HepG2 (cell line): ENCODE measurements around the gene ESRRB. TPM values are rescaled to one million over a fixed set of nuclear protein-coding genes. Genes with fewer than 3 reads are reported as not detected.

Experiments
- ATAC-seq: fragments of 200-7000 bp; cut with Tn5 transposase; 3 replicates; pipeline ENCODE4 v1.9.1; 2020; ENCODE audit warnings: mild to moderate bottlenecking, moderate library complexity
- BruUV-seq: library from RNA; stranded (reverse); fragments of 400-500 nt; replicated peaks from 2 replicates; lab custom pipeline; 2021; lab: Mats Ljungman, UMichigan
- CTCF ChIA-PET: fragments of 300-600 bp; formaldehyde crosslinking; extraction: SDS; loops from one replicate; lab custom pipeline; 2021; ENCODE audit warnings: low total read pairs, inconsistent platforms, low intra/inter-chr PET ratio; lab: Yijun Ruan, JAX
- POLR2A ChIA-PET: fragments of 350-600 bp; sonication (Branson Sonifier 250); formaldehyde crosslinking; loops from one replicate; lab custom pipeline; 2020; ENCODE audit warnings: antibody characterized with exemption, inconsistent platforms; lab: Yijun Ruan, JAX
- DNase-seq: peaks from one replicate; pipeline ENCODE4 v3.0.0-alpha.2; 2015; ENCODE audit warnings: low spot score
- FAIRE-seq: peaks from 3 replicates; lab custom pipeline; 2011; peaks lifted over from hg19 to GRCh38; lab: Jason Lieb, UNC
- H2AFZ ChIP-seq: one replicate; pipeline ENCODE4 v1.6.1; 2011; ENCODE audit warnings: low read length, inconsistent platforms
- H3K27ac ChIP-seq: fragments of 300-600 bp; 3 replicates; pipeline ENCODE4 v1.8.0; 2011; ENCODE audit warnings: mixed run types, mild to moderate bottlenecking, mixed read lengths, low read length, inconsistent platforms; ENCODE audit not compliant: insufficient read depth; ENCODE audit errors: extremely low read length
- H3K27me3 ChIP-seq, 2 experiments: fragments of 200-600 bp in 1 of 2; 2 replicates in 1 of 2; 3 replicates in 1 of 2; pipeline versions ENCODE4 v1.6.0 to v1.8.0; 2011; ENCODE audit warnings: low read length in 2 of 2, mild to moderate bottlenecking in 2 of 2, moderate library complexity in 2 of 2, inconsistent platforms in 1 of 2; ENCODE audit not compliant: insufficient read depth in 2 of 2, control insufficient read depth in 1 of 2
- H3K36me3 ChIP-seq, 2 experiments: fragments of 200-600 bp in 1 of 2; replicated peaks in 1 of 2; 2 replicates in 1 of 2; 3 replicates in 1 of 2; pipeline versions ENCODE4 v1.5.1 to v1.8.0; 2011; ENCODE audit warnings: low read length in 2 of 2, inconsistent platforms in 1 of 2; ENCODE audit not compliant: insufficient read depth in 2 of 2, control insufficient read depth in 1 of 2
- H3K4me1 ChIP-seq: 2 replicates; pipeline ENCODE4 v1.5.1; 2012; ENCODE audit warnings: low read length, inconsistent platforms; ENCODE audit not compliant: insufficient read depth
- H3K4me2 ChIP-seq: 2 replicates; pipeline ENCODE4 v1.6.0; 2011; ENCODE audit warnings: low read depth, low read length, inconsistent platforms
- H3K4me3 ChIP-seq, 3 experiments: fragments of 200-600 bp in 1 of 3; sonication (generic), shearing (Covaris generic) in 1 of 3; replicated peaks in 1 of 3; 2 replicates each; pipeline ENCODE4 v1.5.1; 2011 to 2016; ENCODE audit warnings: low read length in 3 of 3, inconsistent platforms in 2 of 3, low read depth in 2 of 3, mild to moderate bottlenecking in 2 of 3, control low read depth in 1 of 3, mixed read lengths in 1 of 3; ENCODE audit not compliant: insufficient read depth in 1 of 3
- H3K79me2 ChIP-seq: one replicate; pipeline ENCODE4 v1.6.1; 2011; ENCODE audit warnings: low read length, inconsistent platforms; ENCODE audit not compliant: insufficient read depth
- H3K9ac ChIP-seq: 2 replicates; pipeline ENCODE4 v1.6.0; 2011; ENCODE audit warnings: mild to moderate bottlenecking, low read depth, low read length, inconsistent platforms; ENCODE audit not compliant: insufficient read depth
- H3K9me3 ChIP-seq: 2 replicates; pipeline ENCODE4 v1.5.1; 2012; ENCODE audit warnings: mild to moderate bottlenecking, low read length
- H4K20me1 ChIP-seq: 2 replicates; pipeline ENCODE4 v1.6.0; 2011; ENCODE audit warnings: inconsistent platforms, mild to moderate bottlenecking, low read length, moderate library complexity; ENCODE audit not compliant: insufficient read depth
- DBP ChIP-seq: sonication (generic); formaldehyde crosslinking; IDR thresholded peaks from 2 replicates; pipeline ENCODE4 v1.4.0; 2020; ENCODE audit warnings: missing genetic modification reagents; ENCODE audit errors: not compliant biosample characterization
- MED13 ChIP-seq: sonication (generic); formaldehyde crosslinking; IDR thresholded peaks from 2 replicates; pipeline ENCODE4 v1.5.0; 2020; ENCODE audit warnings: missing genetic modification reagents
- SYNCRIP ChIP-seq: fragments of 200-400 bp; formaldehyde crosslinking; IDR thresholded peaks from 2 replicates; pipeline ENCODE4 v1.6.1; 2018; ENCODE audit warnings: mild to moderate bottlenecking, low read depth, low read length; ENCODE audit not compliant: insufficient read depth
- ZBTB37 ChIP-seq: sonication (generic); formaldehyde crosslinking; IDR thresholded peaks from 2 replicates; pipeline ENCODE4 v1.4.0; 2020; ENCODE audit warnings: mild to moderate bottlenecking, missing genetic modification reagents
- ZNF414 ChIP-seq: sonication (generic); formaldehyde crosslinking; IDR thresholded peaks from 2 replicates; pipeline ENCODE4 v1.5.0; 2020; ENCODE audit warnings: missing genetic modification reagents
- WGBS: methylation state at CpG from one replicate; pipeline ENCODE4 v1.1.6; 2017; ENCODE audit warnings: low lambda C conversion rate; 5-methylcytosine and 5-hydroxymethylcytosine counted together
- in situ Hi-C: cut with HindIII; loops from 2 replicates; pipeline ENCODE4 v1.10.0; 2017; ENCODE audit warnings: low pct_unique_long_range_greater_than_20kb; ENCODE audit not compliant: extremely low pct_ligation_motif_present
- intact Hi-C: fragments of 100-400 bp; cut with micrococcal nuclease; formaldehyde crosslinking; loops from one replicate; pipeline ENCODE4 v1.10.0; 2022; ENCODE audit not compliant: unreplicated experiment
- polyA plus RNA-seq, 8 experiments: library from polyadenylated mRNA; depleted of rRNA in 3 of 8; stranded (reverse) in 7 of 8; unstranded in 1 of 8; fragments of >200 nt; fragmentation: Illumina TruSeq in 4 of 8; extraction: Trizol in 4 of 8; gene quantifications; 2 replicates each; pipeline versions ENCODE4 v1.2.1 to v1.2.3, GENCODE V29; 2011 to 2016; ENCODE audit warnings: low read depth in 4 of 8, missing spikeins in 1 of 8, mixed read lengths in 1 of 8; ENCODE audit not compliant: insufficient read depth in 1 of 8
- total RNA-seq, 5 experiments: library from RNA; depleted of rRNA; stranded (reverse); fragments of >200 nt; fragmentation: Illumina TruSeq; extraction: Trizol; gene quantifications; 2 replicates each; pipeline ENCODE4 v1.2.3, GENCODE V29; 2016; ENCODE audit warnings: low read depth in 1 of 5
- TF ChIP-seq, protein P1 (sequence below): sonication (generic); formaldehyde crosslinking; IDR thresholded peaks from 2 replicates; pipeline ENCODE4 v1.4.0; 2020; ENCODE audit warnings: mild to moderate bottlenecking, low read depth, missing genetic modification reagents
- TF ChIP-seq, protein P2 (sequence below): sonication (generic); formaldehyde crosslinking; IDR thresholded peaks from 2 replicates; pipeline ENCODE4 v1.4.0; 2020; ENCODE audit warnings: low read depth, missing genetic modification reagents
- TF ChIP-seq, protein P3 (sequence below): sonication (generic); formaldehyde crosslinking; IDR thresholded peaks from 2 replicates; pipeline ENCODE4 v1.4.0; 2020; ENCODE audit warnings: mild to moderate bottlenecking, missing genetic modification reagents, borderline replicate concordance

ESRRB gene
- total and polyA plus RNA-seq, 2 of the 13 experiments (the other 11 are each of a cell fraction or from before 2014, with no cell fraction given) = 0.04 to 0.33 TPM

DNA sequence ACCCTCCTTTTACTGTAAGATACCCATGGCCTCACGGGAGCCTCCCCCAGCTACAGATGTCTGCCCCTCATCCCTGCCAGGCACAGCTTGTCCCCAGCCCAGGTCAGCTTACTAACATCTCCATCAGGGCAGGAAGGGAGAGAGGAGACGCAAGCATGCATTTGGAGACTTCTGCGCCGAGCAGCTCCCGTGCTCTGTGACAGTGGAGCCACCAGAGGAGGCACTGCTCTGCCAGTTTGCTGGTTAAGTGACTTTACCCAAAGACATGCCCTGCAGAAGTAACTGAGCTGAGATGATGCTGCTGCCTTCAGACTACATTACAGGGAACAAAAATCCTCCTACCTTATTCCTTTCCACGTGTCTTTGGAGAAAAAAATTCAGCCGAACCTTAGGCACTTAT lies 133.4 kb downstream of the ESRRB start:
- Histone ChIP-seq H4K20me1 (no peaks in the 10 kb centered on the region), H3K27ac (no peak overlapping the region), H2AFZ (no peak overlapping the region), H3K4me1 (0 out of 2 replicates have a peak, but pooled peaks cover 8% of the 10 kb centered on the region), H3K27me3 (peaks cover 0 to 13% of the 10 kb centered on the region in 2 experiments; a peak in 3 of 5 replicates), H3K4me2 (no peak overlapping the region), H3K79me2 (no peaks in the 10 kb centered on the region), H3K9me3 (no peaks in the 10 kb centered on the region), H3K9ac (no peak overlapping the region), H3K36me3 (no peaks in the 10 kb centered on the region), H3K4me3 (no peak overlapping the region)
- 14% methylated on average over 3 of the region's 7 CpGs for WGBS
- ChIA-PET CTCF (no interaction called here), POLR2A (no interaction called here)
- in situ Hi-C loops (no loop called here), intact Hi-C loops (no loop called here)
- BruUV-seq = no TSS peak
- DNase-seq (no peak), FAIRE-seq (no peak), ATAC-seq (no peak)
- TF ChIP-seq SYNCRIP (no peak), ZNF414 (no peak), DBP (CRISPR knock-in tag) (no peak), MED13 (CRISPR knock-in tag) (no peak), ZBTB37 (CRISPR knock-in tag) (no peak)
- TF ChIP-seq, protein P1, sequence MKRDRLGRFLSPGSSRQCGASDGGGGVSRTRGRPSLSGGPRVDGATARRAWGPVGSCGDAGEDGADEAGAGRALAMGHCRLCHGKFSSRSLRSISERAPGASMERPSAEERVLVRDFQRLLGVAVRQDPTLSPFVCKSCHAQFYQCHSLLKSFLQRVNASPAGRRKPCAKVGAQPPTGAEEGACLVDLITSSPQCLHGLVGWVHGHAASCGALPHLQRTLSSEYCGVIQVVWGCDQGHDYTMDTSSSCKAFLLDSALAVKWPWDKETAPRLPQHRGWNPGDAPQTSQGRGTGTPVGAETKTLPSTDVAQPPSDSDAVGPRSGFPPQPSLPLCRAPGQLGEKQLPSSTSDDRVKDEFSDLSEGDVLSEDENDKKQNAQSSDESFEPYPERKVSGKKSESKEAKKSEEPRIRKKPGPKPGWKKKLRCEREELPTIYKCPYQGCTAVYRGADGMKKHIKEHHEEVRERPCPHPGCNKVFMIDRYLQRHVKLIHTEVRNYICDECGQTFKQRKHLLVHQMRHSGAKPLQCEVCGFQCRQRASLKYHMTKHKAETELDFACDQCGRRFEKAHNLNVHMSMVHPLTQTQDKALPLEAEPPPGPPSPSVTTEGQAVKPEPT (CRISPR knock-in tag) = no peak
- TF ChIP-seq, protein P2, sequence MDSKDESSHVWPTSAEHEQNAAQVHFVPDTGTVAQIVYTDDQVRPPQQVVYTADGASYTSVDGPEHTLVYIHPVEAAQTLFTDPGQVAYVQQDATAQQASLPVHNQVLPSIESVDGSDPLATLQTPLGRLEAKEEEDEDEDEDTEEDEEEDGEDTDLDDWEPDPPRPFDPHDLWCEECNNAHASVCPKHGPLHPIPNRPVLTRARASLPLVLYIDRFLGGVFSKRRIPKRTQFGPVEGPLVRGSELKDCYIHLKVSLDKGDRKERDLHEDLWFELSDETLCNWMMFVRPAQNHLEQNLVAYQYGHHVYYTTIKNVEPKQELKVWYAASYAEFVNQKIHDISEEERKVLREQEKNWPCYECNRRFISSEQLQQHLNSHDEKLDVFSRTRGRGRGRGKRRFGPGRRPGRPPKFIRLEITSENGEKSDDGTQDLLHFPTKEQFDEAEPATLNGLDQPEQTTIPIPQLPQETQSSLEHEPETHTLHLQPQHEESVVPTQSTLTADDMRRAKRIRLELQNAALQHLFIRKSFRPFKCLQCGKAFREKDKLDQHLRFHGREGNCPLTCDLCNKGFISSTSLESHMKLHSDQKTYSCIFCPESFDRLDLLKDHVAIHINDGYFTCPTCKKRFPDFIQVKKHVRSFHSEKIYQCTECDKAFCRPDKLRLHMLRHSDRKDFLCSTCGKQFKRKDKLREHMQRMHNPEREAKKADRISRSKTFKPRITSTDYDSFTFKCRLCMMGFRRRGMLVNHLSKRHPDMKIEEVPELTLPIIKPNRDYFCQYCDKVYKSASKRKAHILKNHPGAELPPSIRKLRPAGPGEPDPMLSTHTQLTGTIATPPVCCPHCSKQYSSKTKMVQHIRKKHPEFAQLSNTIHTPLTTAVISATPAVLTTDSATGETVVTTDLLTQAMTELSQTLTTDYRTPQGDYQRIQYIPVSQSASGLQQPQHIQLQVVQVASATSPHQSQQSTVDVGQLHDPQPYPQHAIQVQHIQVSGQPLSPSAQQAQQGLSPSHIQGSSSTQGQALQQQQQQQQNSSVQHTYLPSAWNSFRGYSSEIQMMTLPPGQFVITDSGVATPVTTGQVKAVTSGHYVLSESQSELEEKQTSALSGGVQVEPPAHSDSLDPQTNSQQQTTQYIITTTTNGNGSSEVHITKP (CRISPR knock-in tag) = no peak
- TF ChIP-seq, protein P3, sequence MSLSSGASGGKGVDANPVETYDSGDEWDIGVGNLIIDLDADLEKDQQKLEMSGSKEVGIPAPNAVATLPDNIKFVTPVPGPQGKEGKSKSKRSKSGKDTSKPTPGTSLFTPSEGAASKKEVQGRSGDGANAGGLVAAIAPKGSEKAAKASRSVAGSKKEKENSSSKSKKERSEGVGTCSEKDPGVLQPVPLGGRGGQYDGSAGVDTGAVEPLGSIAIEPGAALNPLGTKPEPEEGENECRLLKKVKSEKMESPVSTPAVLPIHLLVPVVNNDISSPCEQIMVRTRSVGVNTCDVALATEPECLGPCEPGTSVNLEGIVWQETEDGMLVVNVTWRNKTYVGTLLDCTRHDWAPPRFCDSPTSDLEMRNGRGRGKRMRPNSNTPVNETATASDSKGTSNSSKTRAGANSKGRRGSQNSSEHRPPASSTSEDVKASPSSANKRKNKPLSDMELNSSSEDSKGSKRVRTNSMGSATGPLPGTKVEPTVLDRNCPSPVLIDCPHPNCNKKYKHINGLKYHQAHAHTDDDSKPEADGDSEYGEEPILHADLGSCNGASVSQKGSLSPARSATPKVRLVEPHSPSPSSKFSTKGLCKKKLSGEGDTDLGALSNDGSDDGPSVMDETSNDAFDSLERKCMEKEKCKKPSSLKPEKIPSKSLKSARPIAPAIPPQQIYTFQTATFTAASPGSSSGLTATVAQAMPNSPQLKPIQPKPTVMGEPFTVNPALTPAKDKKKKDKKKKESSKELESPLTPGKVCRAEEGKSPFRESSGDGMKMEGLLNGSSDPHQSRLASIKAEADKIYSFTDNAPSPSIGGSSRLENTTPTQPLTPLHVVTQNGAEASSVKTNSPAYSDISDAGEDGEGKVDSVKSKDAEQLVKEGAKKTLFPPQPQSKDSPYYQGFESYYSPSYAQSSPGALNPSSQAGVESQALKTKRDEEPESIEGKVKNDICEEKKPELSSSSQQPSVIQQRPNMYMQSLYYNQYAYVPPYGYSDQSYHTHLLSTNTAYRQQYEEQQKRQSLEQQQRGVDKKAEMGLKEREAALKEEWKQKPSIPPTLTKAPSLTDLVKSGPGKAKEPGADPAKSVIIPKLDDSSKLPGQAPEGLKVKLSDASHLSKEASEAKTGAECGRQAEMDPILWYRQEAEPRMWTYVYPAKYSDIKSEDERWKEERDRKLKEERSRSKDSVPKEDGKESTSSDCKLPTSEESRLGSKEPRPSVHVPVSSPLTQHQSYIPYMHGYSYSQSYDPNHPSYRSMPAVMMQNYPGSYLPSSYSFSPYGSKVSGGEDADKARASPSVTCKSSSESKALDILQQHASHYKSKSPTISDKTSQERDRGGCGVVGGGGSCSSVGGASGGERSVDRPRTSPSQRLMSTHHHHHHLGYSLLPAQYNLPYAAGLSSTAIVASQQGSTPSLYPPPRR (CRISPR knock-in tag) = no peak
